AG09309 (cell line): ENCODE data around the gene LRFN2.

Source experiments
- DNase-seq: peaks from one replicate; pipeline ENCODE4 v3.0.0-alpha.2; 2010; ENCODE audit warnings: low read depth
- H3K4me3 ChIP-seq: 2 replicates; pipeline ENCODE4 v1.5.1; 2011; ENCODE audit warnings: mild to moderate bottlenecking, low read depth, low read length, moderate library complexity; ENCODE audit not compliant: control insufficient read depth
- TF ChIP-seq, protein P1 (sequence below): IDR thresholded peaks from 2 replicates; pipeline ENCODE4 v1.5.1; 2011; ENCODE audit warnings: mild to moderate bottlenecking, low read depth, low read length, inconsistent platforms; ENCODE audit not compliant: insufficient read depth, control insufficient read depth; ENCODE audit errors: missing control alignments

The LRFN2 gene

GRCh38 chr6:40529040-40529439 lies 58.1 kb downstream of the LRFN2 start:
- DNase-seq = no peak
- H3K4me3 ChIP-seq = no peak overlapping the region
- TF ChIP-seq, protein P1, sequence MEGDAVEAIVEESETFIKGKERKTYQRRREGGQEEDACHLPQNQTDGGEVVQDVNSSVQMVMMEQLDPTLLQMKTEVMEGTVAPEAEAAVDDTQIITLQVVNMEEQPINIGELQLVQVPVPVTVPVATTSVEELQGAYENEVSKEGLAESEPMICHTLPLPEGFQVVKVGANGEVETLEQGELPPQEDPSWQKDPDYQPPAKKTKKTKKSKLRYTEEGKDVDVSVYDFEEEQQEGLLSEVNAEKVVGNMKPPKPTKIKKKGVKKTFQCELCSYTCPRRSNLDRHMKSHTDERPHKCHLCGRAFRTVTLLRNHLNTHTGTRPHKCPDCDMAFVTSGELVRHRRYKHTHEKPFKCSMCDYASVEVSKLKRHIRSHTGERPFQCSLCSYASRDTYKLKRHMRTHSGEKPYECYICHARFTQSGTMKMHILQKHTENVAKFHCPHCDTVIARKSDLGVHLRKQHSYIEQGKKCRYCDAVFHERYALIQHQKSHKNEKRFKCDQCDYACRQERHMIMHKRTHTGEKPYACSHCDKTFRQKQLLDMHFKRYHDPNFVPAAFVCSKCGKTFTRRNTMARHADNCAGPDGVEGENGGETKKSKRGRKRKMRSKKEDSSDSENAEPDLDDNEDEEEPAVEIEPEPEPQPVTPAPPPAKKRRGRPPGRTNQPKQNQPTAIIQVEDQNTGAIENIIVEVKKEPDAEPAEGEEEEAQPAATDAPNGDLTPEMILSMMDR = no peak

GRCh38 chr6:40528051-40528450 lies 59.1 kb downstream of the LRFN2 start:
- TF ChIP-seq, protein P1 = no peak
- DNase-seq = no peak
- no peak overlapping the region for H3K4me3 ChIP-seq

DNA sequence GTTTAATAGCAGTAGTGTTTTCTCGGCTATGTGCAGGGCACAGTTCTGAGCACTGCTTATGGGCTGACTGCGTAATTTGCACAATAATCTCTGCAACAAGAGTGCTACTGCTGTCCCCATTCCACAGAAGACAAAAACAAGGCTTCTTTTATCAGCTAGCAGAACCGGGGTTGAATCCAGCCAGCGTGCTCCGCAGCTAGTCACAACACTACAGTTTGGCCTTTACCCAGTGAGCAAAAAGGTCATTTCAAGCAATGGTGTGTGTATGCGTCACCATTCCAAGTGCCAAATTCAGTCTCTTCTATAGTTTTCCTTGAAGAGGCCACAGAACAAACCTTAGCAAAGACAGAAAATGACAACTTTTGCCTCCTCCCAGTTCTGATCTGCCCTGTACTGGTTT lies 61.1 kb downstream of the LRFN2 start:
- TF ChIP-seq, protein P1 = no peak
- no peak overlapping the region for H3K4me3 ChIP-seq
- DNase-seq = no peak

DNA sequence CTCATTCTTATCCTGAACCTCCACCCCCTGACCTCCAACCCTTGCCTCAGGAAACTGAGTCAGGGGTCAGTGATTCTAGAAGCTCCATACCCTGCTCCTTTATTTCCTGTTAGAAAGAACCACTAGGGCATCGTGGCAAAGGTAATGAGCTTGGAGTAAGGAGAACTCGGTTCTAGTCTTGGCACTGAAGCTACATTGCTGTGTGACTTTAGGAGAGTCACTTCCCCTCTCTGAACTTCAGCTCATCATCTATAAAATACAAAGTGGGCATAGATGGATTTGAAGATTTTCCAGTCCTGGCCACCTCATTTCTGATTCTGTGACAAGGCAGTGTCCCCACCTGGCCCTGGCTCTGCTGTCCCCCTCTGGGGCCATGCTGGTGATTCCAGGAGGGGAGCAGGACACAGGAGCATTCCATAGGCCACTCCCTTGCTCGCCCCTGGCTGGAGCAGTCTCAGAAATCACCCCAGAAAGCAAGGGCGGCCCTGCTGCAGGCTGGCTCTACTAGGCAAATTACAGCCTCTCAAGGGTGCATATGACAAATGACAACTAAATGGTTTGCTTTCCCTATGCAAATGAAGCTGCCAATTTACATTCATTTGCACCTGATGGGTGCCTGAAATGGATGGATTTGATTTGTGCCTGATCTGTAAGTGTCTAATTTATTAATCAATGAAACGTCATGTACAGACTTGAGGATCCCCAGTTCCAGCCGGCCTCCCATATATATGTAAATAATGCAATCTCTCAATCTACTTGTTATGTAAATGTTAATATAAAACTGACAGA lies 62.2 kb downstream of the LRFN2 start:
- no peak for DNase-seq
- H3K4me3 ChIP-seq = no peak overlapping the region
- TF ChIP-seq, protein P1 = no peak

DNA sequence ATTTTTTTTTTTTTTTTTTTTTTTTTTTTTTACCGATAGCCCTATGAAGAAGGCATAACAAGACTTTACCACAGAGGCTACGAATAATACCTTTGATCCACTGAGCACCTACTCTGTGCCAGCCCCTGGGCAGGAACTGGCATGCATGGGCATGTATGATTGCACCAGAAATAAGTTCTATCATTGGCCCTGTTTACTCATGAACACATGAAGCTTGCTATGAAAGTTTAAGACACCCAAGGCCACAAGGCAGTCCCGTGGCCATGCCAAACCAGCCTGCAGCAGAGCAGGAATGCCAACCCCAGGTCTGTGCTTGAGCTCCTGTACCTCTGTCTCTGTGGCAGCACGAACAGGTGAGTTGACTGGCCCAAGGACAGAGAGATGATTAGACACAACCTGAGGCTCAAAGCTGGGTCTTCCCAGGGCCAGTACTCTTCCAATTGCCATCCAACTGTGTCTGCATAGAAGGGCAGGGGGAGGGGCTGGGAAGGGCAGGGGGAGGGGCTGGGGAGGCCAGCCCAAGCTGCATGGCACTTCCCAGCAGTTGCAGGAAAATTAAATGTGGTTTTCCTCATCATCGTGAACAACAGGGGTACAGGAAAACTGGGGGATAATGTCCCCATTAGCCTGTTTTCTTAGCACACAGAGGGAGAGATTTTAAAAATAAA lies 63.5 kb downstream of the LRFN2 start:
- no peak overlapping the region for H3K4me3 ChIP-seq
- TF ChIP-seq, protein P1 = no peak
- no peak for DNase-seq

DNA sequence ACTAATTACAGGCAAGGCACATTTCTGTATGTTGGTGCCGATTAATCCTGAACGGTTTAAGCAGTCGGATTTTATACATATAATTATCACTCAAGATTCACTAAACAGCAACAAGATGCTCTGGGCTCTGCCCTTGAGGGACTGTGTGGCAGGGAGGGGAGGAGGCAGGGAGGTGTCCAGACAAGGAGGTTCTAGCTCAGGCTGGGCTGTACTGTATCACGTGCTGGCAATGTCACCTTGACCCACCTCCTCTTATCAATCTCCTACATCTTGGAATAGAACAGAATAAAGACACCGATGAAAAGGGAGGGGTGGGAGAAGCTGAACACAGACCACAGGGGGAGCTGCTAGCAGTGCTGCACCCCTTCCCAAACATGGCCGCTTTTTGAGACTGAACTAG lies 65.7 kb downstream of the LRFN2 start:
- no peak overlapping the region for H3K4me3 ChIP-seq
- DNase-seq = no peak
- TF ChIP-seq, protein P1 = no peak
